ENCODE data around the gene DCLRE1B. TPM values are rescaled to one million over a fixed set of nuclear protein-coding genes. Genes with fewer than 3 reads are reported as not detected.

DCLRE1B gene
- total RNA-seq, 1 experiment from 2014 or later = 11.2 TPM

DNA sequence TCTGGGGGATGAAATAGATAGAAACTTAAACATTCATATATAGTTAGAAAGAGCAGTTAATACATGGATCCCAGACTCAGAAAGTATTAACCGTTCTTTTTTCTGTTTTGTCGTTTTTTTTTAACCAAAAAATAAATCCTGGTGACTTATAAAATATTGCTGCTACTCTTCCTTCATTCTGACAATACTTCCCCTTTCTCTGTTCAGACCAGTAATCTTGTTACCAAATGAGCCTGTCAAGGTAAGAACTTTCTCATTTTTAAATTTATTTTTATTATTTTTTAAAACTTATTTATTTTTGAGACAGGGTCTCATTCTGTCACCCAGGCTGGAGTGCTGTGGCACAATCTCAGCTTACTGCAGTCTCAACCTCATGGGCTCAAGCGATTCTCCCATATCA, 47.4 kb upstream of the DCLRE1B start:
- H3K4me2 ChIP-seq = no peak overlapping the region
- H3K9me2 ChIP-seq (ENCODE audit: insufficient read depth) = no peaks in the 10 kb centered on the region
- no peak for DNase-seq
- CTCF ChIA-PET = no interaction called here
- H2AFZ ChIP-seq = 0 out of 2 replicates have a peak overlapping the region, but pooled peaks have one; percentile 7
- no peak overlapping the region for H3K27ac ChIP-seq
- no peaks in the 10 kb centered on the region for H4K20me1 ChIP-seq (ENCODE audit: insufficient read depth)
- no peak overlapping the region for H3K4me3 ChIP-seq
- H3K4me1 ChIP-seq (replicated peaks; ENCODE audit: insufficient read depth) = no peaks in the 10 kb centered on the region
- no peaks in the 10 kb centered on the region for H3K36me3 ChIP-seq (ENCODE audit: low read depth)
- H3K79me2 ChIP-seq (ENCODE audit: low read depth) = no peaks in the 10 kb centered on the region
- BruUV-seq (replicated peaks) = no TSS peak
- POLR2A ChIA-PET (ENCODE audit: unreplicated experiment) = no interaction called here
- H3K27me3 ChIP-seq (ENCODE audit: insufficient read depth, low read depth) = no peaks in the 10 kb centered on the region
- TF ChIP-seq EZH2 (IDR thresholded peaks at IDR 0.05; ENCODE audit: low read depth) = no peak
- TF ChIP-seq, protein P1, sequence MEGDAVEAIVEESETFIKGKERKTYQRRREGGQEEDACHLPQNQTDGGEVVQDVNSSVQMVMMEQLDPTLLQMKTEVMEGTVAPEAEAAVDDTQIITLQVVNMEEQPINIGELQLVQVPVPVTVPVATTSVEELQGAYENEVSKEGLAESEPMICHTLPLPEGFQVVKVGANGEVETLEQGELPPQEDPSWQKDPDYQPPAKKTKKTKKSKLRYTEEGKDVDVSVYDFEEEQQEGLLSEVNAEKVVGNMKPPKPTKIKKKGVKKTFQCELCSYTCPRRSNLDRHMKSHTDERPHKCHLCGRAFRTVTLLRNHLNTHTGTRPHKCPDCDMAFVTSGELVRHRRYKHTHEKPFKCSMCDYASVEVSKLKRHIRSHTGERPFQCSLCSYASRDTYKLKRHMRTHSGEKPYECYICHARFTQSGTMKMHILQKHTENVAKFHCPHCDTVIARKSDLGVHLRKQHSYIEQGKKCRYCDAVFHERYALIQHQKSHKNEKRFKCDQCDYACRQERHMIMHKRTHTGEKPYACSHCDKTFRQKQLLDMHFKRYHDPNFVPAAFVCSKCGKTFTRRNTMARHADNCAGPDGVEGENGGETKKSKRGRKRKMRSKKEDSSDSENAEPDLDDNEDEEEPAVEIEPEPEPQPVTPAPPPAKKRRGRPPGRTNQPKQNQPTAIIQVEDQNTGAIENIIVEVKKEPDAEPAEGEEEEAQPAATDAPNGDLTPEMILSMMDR (conservative IDR thresholded peaks at IDR 0.05) = no peak
- no peaks in the 10 kb centered on the region for H3K9me3 ChIP-seq (ENCODE audit: insufficient read depth, low read depth)
- H3F3A ChIP-seq (ENCODE audit: insufficient read depth, low read depth) = no peaks in the 10 kb centered on the region
- intact Hi-C loops (cut with micrococcal nuclease; ENCODE audit: unreplicated experiment) = no loop called here

DNA sequence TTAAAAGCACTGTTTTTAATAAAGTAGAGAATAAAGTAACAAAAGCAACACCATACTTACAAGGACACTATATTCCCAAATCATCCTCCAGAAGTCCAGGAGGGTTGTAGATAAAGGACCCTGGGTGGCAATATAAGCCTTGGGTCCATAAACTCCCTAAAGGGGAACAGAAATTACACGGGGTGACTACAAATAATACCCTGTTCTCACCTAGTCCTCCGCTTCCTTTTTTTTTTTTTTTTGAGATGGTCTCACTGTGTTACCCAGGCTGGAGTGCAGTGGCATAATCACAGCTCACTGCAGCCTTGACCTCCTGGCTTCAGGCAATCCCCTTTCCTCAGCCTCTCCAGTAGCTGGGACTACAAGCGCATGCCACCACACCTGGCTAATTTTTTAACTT, 46.7 kb upstream of the DCLRE1B start:
- H3F3A ChIP-seq (ENCODE audit: insufficient read depth, low read depth) = no peaks in the 10 kb centered on the region
- H3K27ac ChIP-seq = no peak overlapping the region
- H3K4me2 ChIP-seq = no peak overlapping the region
- intact Hi-C loops (cut with micrococcal nuclease; ENCODE audit: unreplicated experiment) = no loop called here
- DNase-seq = no peak
- no peaks in the 10 kb centered on the region for H3K79me2 ChIP-seq (ENCODE audit: low read depth)
- H3K9me3 ChIP-seq (ENCODE audit: insufficient read depth, low read depth) = no peaks in the 10 kb centered on the region
- no peaks in the 10 kb centered on the region for H3K36me3 ChIP-seq (ENCODE audit: low read depth)
- no peak overlapping the region for H3K4me3 ChIP-seq
- CTCF ChIA-PET = no interaction called here
- H4K20me1 ChIP-seq (ENCODE audit: insufficient read depth) = no peaks in the 10 kb centered on the region
- TF ChIP-seq, protein P1 (conservative IDR thresholded peaks at IDR 0.05) = no peak
- no peak for TF ChIP-seq EZH2 (IDR thresholded peaks at IDR 0.05; ENCODE audit: low read depth)
- POLR2A ChIA-PET (ENCODE audit: unreplicated experiment) = no interaction called here
- H3K9me2 ChIP-seq (ENCODE audit: insufficient read depth) = no peaks in the 10 kb centered on the region
- no peaks in the 10 kb centered on the region for H3K27me3 ChIP-seq (ENCODE audit: insufficient read depth, low read depth)
- no peaks in the 10 kb centered on the region for H3K4me1 ChIP-seq (replicated peaks; ENCODE audit: insufficient read depth)
- H2AFZ ChIP-seq = no peak overlapping the region; the same call in 1 of the 2 replicates
- BruUV-seq (replicated peaks) = no TSS peak

DNA sequence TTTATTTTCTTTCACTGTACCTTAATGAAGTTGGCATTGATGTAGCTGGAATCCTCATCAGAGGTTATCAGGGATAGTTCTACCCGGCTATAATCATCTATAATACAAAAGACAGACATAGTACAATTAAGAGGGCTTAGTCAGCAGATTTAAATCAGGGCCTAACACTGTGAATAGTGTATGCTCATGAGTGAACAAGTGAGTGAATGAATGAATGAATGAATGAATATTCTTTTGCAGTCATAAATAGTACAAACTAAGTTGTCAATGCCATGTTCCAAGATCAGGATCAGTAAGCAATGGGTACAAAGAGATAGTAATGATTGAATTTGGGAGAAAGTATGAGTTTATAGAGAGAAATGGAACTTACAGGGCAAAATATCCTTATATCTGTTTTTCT, 46.1 kb upstream of the DCLRE1B start:
- Histone ChIP-seq H3K4me2 (no peak overlapping the region), H3K27ac (no peak overlapping the region), H3K79me2 (ENCODE audit: low read depth) (no peaks in the 10 kb centered on the region), H3K4me3 (no peak overlapping the region), H3K36me3 (ENCODE audit: low read depth) (no peaks in the 10 kb centered on the region), H3K4me1 (replicated peaks; ENCODE audit: insufficient read depth) (no peaks in the 10 kb centered on the region), H3K27me3 (ENCODE audit: insufficient read depth, low read depth) (no peaks in the 10 kb centered on the region), H4K20me1 (ENCODE audit: insufficient read depth) (no peaks in the 10 kb centered on the region), H2AFZ (no peak overlapping the region), H3K9me3 (ENCODE audit: insufficient read depth, low read depth) (no peaks in the 10 kb centered on the region), H3F3A (ENCODE audit: insufficient read depth, low read depth) (no peaks in the 10 kb centered on the region), H3K9me2 (ENCODE audit: insufficient read depth) (no peaks in the 10 kb centered on the region)
- TF ChIP-seq EZH2 (IDR thresholded peaks at IDR 0.05; ENCODE audit: low read depth) = no peak
- TF ChIP-seq, protein P1 (conservative IDR thresholded peaks at IDR 0.05) = no peak
- no peak for DNase-seq
- ChIA-PET POLR2A (ENCODE audit: unreplicated experiment) (interaction anchor here (0.6 kb wide), 1 partner anchor 9 kb away, joined by 6 read pairs; no protein-coding TSS in a partner anchor), CTCF (no interaction called here)
- intact Hi-C loops (cut with micrococcal nuclease; ENCODE audit: unreplicated experiment) = no loop called here
- no TSS peak for BruUV-seq (replicated peaks)
